ENCODE data around the gene EPHA7.

GRCh38 chr6:93454533-93454932 is 35.2 kb upstream of the EPHA7 start:
- TF ChIP-seq TOX (CRISPR knock-in tag; IDR thresholded peaks at IDR 0.05; ENCODE audit: borderline replicate concordance) (no peak), ZFP30 (CRISPR knock-in tag; IDR thresholded peaks at IDR 0.05) (no peak), PATZ1 (CRISPR knock-in tag; IDR thresholded peaks at IDR 0.05; ENCODE audit: borderline replicate concordance) (no peak)
